Neural progenitor cell (in vitro differentiated cells): ENCODE results near the gene CCDC102A.

Experiments
- EZH2 ChIP-seq: fragments of 200-600 bp; sonication (generic); IDR thresholded peaks from 2 replicates; pipeline ENCODE4 v1.6.1; 2017; ENCODE audit warnings: antibody characterized with exemption, mild to moderate bottlenecking, moderate library complexity
- EZH2phosphoT487 ChIP-seq: fragments of 200-600 bp; sonication (generic); IDR thresholded peaks from 2 replicates; pipeline ENCODE4 v1.6.1; 2017; ENCODE audit warnings: antibody characterized with exemption
- TF ChIP-seq, protein P1 (sequence below): fragments of 200-600 bp; sonication (generic); IDR thresholded peaks from 2 replicates; pipeline ENCODE4 v1.5.1; 2017; ENCODE audit warnings: antibody characterized with exemption, mild to moderate bottlenecking

- TF ChIP-seq, protein P1, sequence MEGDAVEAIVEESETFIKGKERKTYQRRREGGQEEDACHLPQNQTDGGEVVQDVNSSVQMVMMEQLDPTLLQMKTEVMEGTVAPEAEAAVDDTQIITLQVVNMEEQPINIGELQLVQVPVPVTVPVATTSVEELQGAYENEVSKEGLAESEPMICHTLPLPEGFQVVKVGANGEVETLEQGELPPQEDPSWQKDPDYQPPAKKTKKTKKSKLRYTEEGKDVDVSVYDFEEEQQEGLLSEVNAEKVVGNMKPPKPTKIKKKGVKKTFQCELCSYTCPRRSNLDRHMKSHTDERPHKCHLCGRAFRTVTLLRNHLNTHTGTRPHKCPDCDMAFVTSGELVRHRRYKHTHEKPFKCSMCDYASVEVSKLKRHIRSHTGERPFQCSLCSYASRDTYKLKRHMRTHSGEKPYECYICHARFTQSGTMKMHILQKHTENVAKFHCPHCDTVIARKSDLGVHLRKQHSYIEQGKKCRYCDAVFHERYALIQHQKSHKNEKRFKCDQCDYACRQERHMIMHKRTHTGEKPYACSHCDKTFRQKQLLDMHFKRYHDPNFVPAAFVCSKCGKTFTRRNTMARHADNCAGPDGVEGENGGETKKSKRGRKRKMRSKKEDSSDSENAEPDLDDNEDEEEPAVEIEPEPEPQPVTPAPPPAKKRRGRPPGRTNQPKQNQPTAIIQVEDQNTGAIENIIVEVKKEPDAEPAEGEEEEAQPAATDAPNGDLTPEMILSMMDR, result no peak
- TF ChIP-seq EZH2 (no peak), EZH2phosphoT487 (no peak)
Measured at GRCh38 chr16:57539072-57539796, 2.9 kb upstream of the CCDC102A start.
